ENCODE data around the gene KHDC4.

The KHDC4 gene

DNA sequence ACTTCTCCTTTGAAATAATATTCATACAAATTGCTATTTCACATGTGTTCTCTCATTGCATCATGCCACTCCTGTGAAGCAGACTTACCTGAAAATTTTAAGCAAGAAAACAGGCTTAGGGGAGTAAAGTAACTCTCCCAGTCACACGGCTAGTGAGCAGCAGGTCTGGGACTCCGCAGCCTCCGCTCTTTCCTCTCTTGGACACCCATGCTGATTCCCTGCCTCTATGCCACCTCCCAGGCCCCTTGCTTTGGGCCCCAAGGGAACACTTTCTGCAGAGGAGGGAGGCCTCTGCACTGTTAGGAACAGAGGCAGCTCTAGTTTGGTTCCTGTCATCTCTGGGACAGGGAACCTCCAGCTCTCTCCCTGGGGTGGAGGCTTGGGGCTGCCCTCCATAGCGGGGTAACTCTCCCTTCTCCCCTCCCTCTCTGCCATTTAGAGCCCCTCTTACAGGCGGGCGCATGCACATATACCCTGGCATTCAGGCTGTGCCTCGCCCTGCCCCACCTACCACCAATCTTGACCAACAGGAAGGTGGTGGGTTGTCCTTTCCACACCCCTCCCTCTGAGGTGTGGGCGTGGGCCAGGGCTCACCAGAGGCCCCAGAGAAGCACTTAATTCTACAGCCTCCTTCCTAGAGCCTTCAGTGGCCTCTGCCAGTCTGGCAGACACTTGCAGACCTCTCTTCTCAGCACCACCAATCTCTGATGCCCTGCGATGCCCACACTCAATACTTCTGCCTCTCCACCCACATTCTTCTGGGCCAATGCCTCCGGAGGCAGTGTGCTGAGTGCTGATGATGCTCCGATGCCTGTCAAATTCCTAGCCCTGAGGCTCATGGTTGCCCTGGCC is 7.0 kb upstream of the KHDC4 start, which contains the start of gene RXFP4:
Gene RXFP4, plus strand, starts transcription at position 646 of the 852 bp plus-strand sequence. Its CDS starts 72 bp downstream, at position 718.
- TF ChIP-seq TSHZ2 (CRISPR knock-in tag; IDR thresholded peaks at IDR 0.05), result no peak
- TF ChIP-seq CSDC2 (CRISPR knock-in tag; IDR thresholded peaks at IDR 0.05), result no peak
- TF ChIP-seq ZFP3 (CRISPR knock-in tag; IDR thresholded peaks at IDR 0.05), result no peak
- TF ChIP-seq ZNF70 (CRISPR knock-in tag; IDR thresholded peaks at IDR 0.05), result no peak
- TF ChIP-seq ISL1 (CRISPR knock-in tag; IDR thresholded peaks at IDR 0.05), result no peak
- no peak for TF ChIP-seq GLIS3 (CRISPR knock-in tag; IDR thresholded peaks at IDR 0.05)
- no peak for TF ChIP-seq ZFP30 (CRISPR knock-in tag; IDR thresholded peaks at IDR 0.05)
- no peak for TF ChIP-seq RARB (CRISPR knock-in tag; IDR thresholded peaks at IDR 0.05)
- TF ChIP-seq SNAI2 (CRISPR knock-in tag; IDR thresholded peaks at IDR 0.05), result no peak
- no peak for TF ChIP-seq ZNF8 (CRISPR knock-in tag; IDR thresholded peaks at IDR 0.05)
- TF ChIP-seq BACH2 (CRISPR knock-in tag; IDR thresholded peaks at IDR 0.05; ENCODE audit: borderline replicate concordance), result no peak
- no peak for TF ChIP-seq CREB5 (CRISPR knock-in tag; IDR thresholded peaks at IDR 0.05; ENCODE audit: low read depth)
- TF ChIP-seq TOX (CRISPR knock-in tag; IDR thresholded peaks at IDR 0.05; ENCODE audit: borderline replicate concordance), result no peak
- ATAC-seq, result peak; percentile 23

- TF ChIP-seq ESRRG (CRISPR knock-in tag; IDR thresholded peaks at IDR 0.05) (no peak), OSR1 (CRISPR knock-in tag; IDR thresholded peaks at IDR 0.05) (no peak), BACH2 (CRISPR knock-in tag; IDR thresholded peaks at IDR 0.05; ENCODE audit: borderline replicate concordance) (no peak), TOX (CRISPR knock-in tag; IDR thresholded peaks at IDR 0.05; ENCODE audit: borderline replicate concordance) (no peak; the same call in 1 of the 2 replicates), ISL1 (CRISPR knock-in tag; IDR thresholded peaks at IDR 0.05) (no peak), TSHZ2 (CRISPR knock-in tag; IDR thresholded peaks at IDR 0.05) (no peak), ZNF565 (CRISPR knock-in tag; conservative IDR thresholded peaks at IDR 0.05; ENCODE audit: low read depth) (no peak), CSRNP3 (CRISPR knock-in tag; IDR thresholded peaks at IDR 0.05) (no peak), PATZ1 (CRISPR knock-in tag; IDR thresholded peaks at IDR 0.05; ENCODE audit: borderline replicate concordance) (no peak), ZFP30 (CRISPR knock-in tag; IDR thresholded peaks at IDR 0.05) (no peak), ZC3H10 (CRISPR knock-in tag; IDR thresholded peaks at IDR 0.05) (no peak), GLIS3 (CRISPR knock-in tag; IDR thresholded peaks at IDR 0.05) (no peak), RARB (CRISPR knock-in tag; IDR thresholded peaks at IDR 0.05) (no peak), ZNF8 (CRISPR knock-in tag; IDR thresholded peaks at IDR 0.05) (no peak), ZFP3 (CRISPR knock-in tag; IDR thresholded peaks at IDR 0.05) (no peak), CSDC2 (CRISPR knock-in tag; IDR thresholded peaks at IDR 0.05) (no peak)
- TF ChIP-seq, protein P1, sequence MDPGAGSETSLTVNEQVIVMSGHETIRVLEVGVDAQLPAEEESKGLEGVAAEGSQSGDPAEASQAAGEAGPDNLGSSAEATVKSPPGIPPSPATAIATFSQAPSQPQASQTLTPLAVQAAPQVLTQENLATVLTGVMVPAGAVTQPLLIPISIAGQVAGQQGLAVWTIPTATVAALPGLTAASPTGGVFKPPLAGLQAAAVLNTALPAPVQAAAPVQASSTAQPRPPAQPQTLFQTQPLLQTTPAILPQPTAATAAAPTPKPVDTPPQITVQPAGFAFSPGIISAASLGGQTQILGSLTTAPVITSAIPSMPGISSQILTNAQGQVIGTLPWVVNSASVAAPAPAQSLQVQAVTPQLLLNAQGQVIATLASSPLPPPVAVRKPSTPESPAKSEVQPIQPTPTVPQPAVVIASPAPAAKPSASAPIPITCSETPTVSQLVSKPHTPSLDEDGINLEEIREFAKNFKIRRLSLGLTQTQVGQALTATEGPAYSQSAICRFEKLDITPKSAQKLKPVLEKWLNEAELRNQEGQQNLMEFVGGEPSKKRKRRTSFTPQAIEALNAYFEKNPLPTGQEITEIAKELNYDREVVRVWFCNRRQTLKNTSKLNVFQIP (CRISPR knock-in tag; IDR thresholded peaks at IDR 0.05; ENCODE audit: borderline replicate concordance, low read depth), result no peak
- ATAC-seq, result peak; percentile 58
Measured at GRCh38 chr1:155940482-155940992, 6.3 kb upstream of the KHDC4 start.

Data from SK-N-SH treated with all-trans-retinoic acid at 6 μM for 48 hours (cell line).